ENCODE data around the gene BNIP2. TPM values are rescaled to one million over a fixed set of nuclear protein-coding genes. Genes with fewer than 3 reads are reported as not detected.
"Not testable (repeated sequence)": the region's sequence is repeated elsewhere in the genome, so short reads cannot be mapped to it uniquely, and the experiment has no call there.

Gene BNIP2
- total RNA-seq, 1 donor from 2014 or later = 101 TPM

DNA sequence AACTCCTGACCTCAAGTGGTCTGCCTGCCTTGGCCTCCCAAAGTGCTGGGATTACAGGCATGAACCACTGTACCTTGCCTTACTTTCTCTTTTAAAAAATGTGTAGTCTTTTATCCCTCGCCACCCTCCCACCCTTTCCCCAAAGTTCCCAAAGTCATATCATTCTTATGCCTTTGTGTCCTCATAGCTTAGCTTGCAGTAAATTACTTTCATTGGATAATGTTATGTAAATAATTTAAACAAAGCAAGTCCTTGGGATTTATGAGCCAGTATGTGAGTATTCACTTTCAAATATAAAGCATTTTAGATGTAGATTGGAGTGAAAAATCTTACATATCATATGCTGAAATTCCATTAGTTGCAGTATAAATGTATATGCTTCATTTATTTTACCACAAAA is 42.8 kb downstream of the BNIP2 start:
- intact Hi-C loops (cut with DNase I) = no loop called here
- DNase-seq (ENCODE audit: low spot score) (no peak), ATAC-seq (no peak)

DNA sequence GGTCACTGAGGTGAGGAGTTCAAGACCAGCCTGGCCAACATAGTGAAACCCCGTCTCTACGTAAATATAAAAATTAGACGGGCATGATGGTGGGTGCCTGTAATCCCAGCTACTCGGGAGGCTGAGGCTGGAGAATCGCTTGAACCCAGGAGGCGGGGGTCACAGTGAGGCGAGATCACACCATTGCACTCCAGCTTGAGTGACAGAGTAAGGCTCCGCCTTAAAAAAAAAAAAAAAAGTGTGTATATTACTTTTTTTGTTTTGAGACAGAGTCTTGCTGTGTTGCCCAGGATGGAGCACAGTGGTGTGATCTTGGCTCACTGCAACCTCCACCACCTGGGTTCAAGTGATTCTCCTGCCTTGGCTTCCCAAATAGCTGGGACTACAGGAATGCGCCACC is 43.3 kb downstream of the BNIP2 start:
- ATAC-seq; intact Hi-C loops (cut with DNase I); DNase-seq (ENCODE audit: low spot score): not testable (repeated sequence)

DNA sequence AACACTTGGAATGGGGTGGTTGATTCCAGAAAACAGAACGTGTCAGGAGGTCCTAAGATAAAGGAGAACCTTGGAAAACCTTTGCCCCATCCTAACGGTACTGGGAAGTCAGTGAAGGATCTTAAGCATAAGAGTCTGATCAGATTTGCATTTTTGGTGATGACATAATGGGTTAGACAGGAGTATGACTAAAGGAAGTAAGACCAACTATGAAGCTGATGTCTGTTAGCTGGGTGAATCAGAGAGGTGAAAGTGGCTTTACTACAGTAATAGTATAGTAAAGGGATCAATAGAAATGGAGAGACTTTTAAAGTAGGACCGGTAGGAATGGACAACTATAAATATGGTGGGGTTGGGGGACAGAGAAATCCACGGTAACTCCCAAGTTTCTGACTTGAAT is 44.4 kb downstream of the BNIP2 start:
- ATAC-seq = no peak
- no peak for DNase-seq (ENCODE audit: low spot score)
- intact Hi-C loops (cut with DNase I) = no loop called here

DNA sequence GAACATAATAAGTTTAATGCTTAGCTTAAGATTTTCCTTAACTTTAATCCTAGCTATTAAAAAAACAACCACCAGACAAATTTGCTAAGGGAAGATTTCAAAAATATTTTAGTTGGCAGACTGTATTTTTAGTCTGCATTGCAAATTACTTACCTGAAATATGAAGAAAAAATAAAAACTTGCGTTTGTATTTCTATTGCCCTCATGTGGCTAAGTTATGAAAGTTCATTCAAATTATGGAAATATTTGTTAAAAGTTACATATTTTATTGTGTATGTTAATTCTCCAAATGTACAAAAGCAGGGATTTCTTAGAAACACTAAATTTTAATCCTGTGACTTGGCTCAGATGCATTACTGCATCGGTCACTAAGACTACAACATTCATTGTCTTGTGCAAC is 46.8 kb downstream of the BNIP2 start:
- intact Hi-C loops (cut with DNase I) = no loop called here
- no peak for ATAC-seq

DNA sequence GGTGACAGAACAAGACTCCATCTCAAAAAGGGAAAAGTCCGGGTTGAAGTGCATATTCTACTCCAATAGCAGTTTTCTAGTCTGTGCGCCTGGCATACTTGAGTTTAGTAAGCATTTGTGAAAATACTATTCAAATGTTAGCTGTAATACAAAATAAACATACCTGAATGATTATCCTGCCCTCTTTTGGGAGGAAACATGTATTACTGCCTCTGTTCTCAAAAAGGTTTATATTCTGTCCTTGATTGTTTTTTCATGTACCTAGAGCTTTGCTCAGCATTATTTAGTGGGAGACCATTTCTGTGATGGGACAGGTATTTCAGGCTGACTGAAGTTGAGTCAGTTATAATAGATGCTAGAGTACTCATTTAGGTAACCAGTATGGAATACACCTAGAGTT is 51.6 kb downstream of the BNIP2 start:
- ATAC-seq; intact Hi-C loops (cut with DNase I); DNase-seq (ENCODE audit: low spot score): not testable (repeated sequence)

More for the DNA sequence above, 46.8 kb downstream of the BNIP2 start:
- no peak for DNase-seq (ENCODE audit: low spot score)

DNA sequence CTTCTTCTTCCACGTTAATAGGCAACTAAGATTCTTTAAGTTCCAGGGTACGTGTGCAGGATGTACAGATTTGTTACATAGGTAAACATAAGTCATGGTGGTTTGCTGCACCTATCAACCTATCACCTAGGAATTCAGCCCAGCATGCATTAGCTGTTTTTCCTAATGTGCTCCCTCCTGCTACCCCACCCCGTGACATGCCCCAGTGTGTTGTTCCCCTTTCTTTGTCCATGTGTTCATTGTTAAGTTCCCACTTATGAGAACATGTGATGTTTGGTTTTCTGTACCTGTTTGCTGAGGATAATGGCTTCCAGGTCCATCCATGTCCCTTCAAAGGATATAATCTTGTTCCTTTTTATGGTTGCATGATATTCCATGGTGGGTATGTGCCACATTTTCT is 52.9 kb downstream of the BNIP2 start:
- ATAC-seq = no peak
- intact Hi-C loops (cut with DNase I) = no loop called here

DNA sequence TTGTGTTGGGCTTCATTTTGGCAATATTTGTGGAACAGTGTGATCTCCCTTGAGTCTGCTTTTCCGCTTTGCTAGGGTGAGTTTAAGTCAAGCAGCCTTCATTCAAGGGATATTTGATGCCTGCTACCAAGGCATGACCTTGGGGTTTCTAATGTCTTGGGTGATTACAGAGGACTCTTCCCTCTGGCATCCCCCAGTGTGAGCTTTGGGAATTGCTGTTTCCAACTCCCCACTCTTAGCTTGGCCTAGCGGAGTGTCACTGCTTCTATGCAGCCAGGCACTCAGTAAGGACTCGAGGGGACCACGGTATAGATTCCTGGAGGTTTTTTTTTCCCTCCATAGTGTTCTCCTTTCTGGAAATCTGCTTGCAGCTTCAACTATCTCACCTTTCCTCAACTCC is 56.4 kb downstream of the BNIP2 start:
- ATAC-seq = no peak
- intact Hi-C loops (cut with DNase I) = no loop called here

More for the DNA sequence above, 52.9 kb downstream of the BNIP2 start:
- DNase-seq (ENCODE audit: low spot score) = no peak

DNA sequence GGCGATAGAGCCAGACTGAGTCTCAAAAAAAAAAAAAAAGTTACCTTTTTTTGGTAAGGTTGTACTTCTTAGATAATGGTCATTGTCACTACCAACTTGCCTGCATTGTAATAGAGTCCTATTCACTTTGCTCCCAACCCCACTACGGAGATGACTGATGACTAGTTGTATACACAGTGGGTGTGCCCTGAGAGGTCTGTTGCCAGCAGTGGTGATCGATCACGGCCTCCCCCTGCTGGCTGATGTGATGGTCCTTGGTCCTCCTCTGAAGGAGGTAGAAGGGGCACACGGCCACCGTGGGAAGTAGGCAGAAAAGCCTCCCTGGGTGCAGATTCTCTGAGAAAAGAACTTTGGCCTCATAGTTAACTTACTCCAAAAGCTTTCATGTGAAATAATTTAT is 66.8 kb downstream of the BNIP2 start:
- intact Hi-C loops (cut with DNase I) = no loop called here
- ATAC-seq = no peak
- DNase-seq (ENCODE audit: low spot score) = no peak

More for the DNA sequence above, 56.4 kb downstream of the BNIP2 start:
- DNase-seq (ENCODE audit: low spot score) = no peak

DNA sequence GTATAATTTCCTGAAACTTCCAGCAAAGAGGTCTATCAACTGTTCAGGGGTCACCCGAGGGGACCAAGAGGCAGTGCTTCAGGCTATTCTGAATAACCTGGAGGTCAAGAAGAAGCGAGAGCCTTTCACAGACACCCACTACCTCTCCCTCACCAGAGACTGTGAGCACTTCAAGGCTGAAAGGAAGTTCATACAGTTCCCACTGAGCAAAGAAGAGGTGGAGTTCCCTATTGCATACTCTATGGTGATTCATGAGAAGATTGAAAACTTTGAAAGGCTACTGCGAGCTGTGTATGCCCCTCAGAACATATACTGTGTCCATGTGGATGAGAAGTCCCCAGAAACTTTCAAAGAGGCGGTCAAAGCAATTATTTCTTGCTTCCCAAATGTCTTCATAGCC is 70.7 kb downstream of the BNIP2 start:
- intact Hi-C loops (cut with DNase I) = no loop called here
- DNase-seq (ENCODE audit: low spot score) = no peak
- no peak for ATAC-seq

DNA sequence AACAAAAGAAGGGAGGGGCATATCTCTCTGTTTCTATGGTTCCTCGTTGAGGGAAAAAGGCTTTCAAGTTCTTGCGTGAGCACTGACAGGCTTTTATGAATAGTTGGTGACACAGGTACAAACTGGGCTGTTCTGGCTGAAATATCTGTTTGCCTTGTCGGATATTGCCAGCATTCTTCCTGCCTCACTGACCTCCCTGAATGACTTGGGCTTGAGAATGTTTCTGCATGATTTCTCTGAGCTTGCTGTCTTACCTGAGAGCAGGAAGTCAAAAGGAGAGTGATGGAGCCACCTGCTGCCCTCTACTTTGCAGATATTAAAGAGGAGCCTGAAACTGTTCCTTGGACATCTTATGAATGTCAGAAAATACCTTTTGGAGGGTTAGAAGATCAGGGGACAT is 72.7 kb downstream of the BNIP2 start:
- ATAC-seq (no peak), DNase-seq (ENCODE audit: low spot score) (no peak)
- intact Hi-C loops (cut with DNase I) = no loop called here

DNA sequence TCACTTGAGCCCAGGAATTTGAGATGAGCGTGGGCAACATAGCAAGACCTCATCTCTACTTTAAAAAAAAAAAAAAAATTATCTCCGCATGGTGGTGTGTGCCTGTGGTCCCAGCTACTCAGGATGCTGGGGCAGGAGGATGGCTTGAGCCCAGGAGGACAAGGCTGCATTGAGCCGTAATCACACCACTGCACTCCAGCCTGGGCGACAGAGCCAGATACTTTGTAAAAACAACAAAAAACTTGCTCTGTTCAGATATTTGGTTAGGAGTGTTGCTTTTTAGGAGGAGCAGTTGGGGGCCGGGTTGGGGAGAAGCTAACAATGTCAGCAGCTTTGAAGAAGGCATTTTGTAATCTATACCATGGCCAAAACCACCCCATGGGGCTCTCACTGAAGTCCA is 73.5 kb downstream of the BNIP2 start:
- DNase-seq (ENCODE audit: low spot score) (no peak), ATAC-seq (no peak)
- intact Hi-C loops (cut with DNase I) = no loop called here

DNA sequence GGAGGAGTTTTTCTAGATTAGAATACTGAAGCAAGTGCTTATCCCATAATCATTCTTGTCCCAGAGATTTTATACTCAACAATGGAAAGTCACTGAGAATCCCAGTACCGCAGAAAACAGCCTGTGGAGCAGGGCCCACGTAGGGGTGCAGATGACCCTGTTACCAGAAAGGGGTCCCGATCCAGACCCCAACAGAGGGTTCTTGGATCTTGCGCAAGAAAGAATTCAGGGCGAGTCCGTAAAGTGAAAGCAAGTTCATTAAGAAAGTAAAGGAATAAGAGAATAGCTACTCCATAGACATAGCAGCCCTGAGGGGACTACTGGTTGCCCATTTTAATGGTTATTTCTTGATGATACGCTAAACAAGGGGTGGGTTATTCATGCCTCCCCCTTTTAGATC is 75.0 kb downstream of the BNIP2 start:
- no peak for ATAC-seq
- DNase-seq (ENCODE audit: low spot score) = no peak
- intact Hi-C loops (cut with DNase I) = no loop called here

DNA sequence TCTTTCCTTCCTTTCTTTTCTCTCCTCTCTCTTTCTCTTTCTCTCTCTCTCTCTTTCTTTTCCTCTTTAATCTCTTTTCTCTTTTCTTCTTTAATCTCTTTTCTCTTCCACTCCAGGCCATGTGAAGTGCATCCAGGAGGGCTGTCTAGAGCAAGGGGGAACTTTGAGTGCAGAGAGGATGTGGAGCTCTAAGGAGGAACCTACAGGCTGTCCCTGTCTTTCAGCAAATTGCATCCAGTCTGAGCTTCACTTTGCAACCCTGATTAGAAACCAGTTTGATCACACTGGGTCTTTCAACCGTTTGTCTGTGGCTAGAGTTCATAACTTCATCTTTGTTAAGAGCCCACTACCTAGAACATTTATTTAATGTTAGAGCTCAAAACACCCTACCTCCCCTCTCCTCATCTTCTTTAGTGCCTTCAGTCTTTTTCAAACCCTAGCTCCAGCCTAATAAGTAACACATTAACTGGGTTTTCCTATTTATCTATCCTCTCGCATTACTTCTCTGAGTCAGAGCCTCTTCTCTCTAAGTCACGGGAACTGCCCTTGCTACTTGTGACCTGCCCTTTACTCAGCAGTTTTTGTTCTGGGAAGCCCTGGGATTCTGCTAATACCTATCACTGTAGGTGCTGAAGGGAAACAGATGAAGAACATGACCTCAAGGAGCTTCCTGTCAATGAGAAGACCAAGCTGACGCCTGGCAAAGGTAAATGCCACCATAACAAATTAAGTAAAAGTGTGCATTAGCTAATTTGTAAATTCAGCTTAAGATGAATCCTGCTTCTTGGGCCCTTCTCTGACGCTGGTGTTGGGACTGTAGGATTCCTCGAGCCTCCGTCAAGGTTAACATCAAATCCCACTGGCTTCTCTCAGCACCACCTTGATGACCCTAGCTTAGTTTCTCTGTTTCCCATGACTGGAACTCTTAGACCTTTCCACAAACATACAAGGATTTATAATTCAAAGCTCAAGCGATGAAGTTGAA is 77.6 kb downstream of the BNIP2 start, which contains the start of gene GCNT3:
Gene GCNT3 (plus strand): TSS at position 508 of the 985 bp plus-strand sequence. CDS start 6,456 bp downstream, outside the sequence.
- DNase-seq (ENCODE audit: low spot score) = no peak
- ATAC-seq = no peak
- intact Hi-C loops (cut with DNase I) = no loop called here

DNA sequence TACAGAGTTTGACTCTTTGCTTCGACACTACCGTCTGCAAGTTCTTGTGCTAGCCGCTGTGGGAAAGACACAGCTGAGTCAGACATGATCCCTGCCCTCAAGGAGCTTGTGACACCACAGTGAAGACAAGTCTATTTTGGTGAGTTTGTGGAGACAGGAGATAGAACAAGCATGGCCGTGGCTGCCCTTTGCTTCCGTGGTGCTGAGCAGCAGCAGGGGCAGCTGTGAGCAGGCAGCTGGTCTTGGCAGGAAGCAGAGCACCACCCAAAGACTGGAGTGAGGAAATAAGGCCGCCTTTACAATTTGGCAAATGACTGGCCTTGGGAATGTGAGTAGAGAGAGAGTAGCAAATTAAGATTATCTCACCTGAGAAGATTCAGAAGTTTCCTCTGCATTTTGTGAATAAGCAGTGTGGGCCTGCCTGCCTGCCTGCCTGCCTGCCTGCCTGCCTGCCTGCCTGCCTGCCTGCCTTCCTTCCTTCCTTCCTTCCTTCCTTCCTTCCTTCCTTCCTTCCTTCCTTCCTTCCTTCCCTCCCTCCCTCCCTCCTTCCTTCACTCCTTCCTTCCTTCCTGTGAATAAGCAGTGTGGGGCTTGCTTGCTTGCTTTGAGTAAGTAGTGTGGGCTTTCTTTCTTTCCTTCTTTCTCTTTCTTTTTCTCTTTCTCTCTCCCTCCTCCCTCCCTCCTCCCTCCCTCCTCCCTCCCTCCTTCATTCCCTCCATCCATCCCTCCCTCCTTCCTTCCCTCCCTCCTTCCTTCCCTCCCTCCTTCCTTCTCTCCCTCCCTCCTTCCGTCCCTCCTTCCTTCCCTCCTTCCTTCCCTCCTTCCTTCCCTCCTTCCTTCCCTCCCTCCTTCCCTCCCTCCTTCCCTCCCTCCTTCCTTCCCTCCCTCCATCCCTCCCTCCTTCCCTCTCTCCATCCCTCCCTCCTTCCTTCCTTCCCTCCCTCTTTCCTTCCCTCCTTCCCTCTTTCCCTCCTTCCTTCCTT is 79.1 kb downstream of the BNIP2 start:
- intact Hi-C loops (cut with DNase I) = loop anchor here (5.0 kb wide), 1 partner anchor 1812 kb away; no protein-coding TSS in a partner anchor
- ATAC-seq (no peak), DNase-seq (ENCODE audit: low spot score) (no peak)

Other genes starting within 250 kb of the BNIP2 start
- gene GCNT3, start 77.5 kb downstream of the BNIP2 start, total RNA-seq = not detected
- gene GTF2A2, start 31.8 kb downstream of the BNIP2 start, total RNA-seq = 73.2 TPM